ENCODE measurements around the gene HAGH. TPM values are rescaled to one million over a fixed set of nuclear protein-coding genes. Genes with fewer than 3 reads are reported as not detected.

HAGH gene
- total and polyA plus RNA-seq, 10 of the 15 experiments (the other 5 are each of a cell fraction or from before 2014, with no cell fraction given), result 2.0 to 50.1 (median 22.4) TPM

- no peak for TF ChIP-seq TCF3 (IDR thresholded peaks at IDR 0.05; ENCODE audit: borderline replicate concordance, insufficient read depth, low read depth, low read length)
- no peak for TF ChIP-seq HDAC2 (IDR thresholded peaks at IDR 0.05)
- no peak for TF ChIP-seq REST (IDR thresholded peaks at IDR 0.05; ENCODE audit: low read depth, low read length)
- TF ChIP-seq RBBP5 (conservative IDR thresholded peaks at IDR 0.05), result no peak
- TF ChIP-seq RELB (IDR thresholded peaks at IDR 0.05; ENCODE audit: low read depth), result peak; percentile 82; the same call in 1 of the 2 replicates
- TF ChIP-seq BCL3 (IDR thresholded peaks at IDR 0.05; ENCODE audit: borderline replicate concordance, insufficient read depth, low read depth, low read length, poor library complexity, severe bottlenecking), result no peak
- no peak for TF ChIP-seq STAT3 (IDR thresholded peaks at IDR 0.05; ENCODE audit: low read depth, low read length)
- no peak for TF ChIP-seq TCF7 (IDR thresholded peaks at IDR 0.05; ENCODE audit: borderline replicate concordance)
- no peak for TF ChIP-seq CREM (IDR thresholded peaks at IDR 0.05; ENCODE audit: low read depth)
- TF ChIP-seq RFX5 (IDR thresholded peaks at IDR 0.05; ENCODE audit: low read depth, low read length), result no peak
- no peak for TF ChIP-seq NFXL1 (IDR thresholded peaks at IDR 0.05; ENCODE audit: borderline replicate concordance)
- no peak for TF ChIP-seq ZNF592 (IDR thresholded peaks at IDR 0.05)
- TF ChIP-seq USF2 (IDR thresholded peaks at IDR 0.05; ENCODE audit: borderline replicate concordance, low read depth, low read length), result no peak
- no peak for TF ChIP-seq CBX5 (IDR thresholded peaks at IDR 0.05; ENCODE audit: low read depth)
- TF ChIP-seq SKIL (IDR thresholded peaks at IDR 0.05; ENCODE audit: low read depth, poor library complexity, severe bottlenecking), result no peak
Measured at GRCh38 chr16:1771188-1771863, 55.3 kb downstream of the HAGH start, which contains the start of gene NME3 (continued).
